ENCODE data around the gene ZNF488. TPM values are rescaled to one million over a fixed set of nuclear protein-coding genes. Genes with fewer than 3 reads are reported as not detected.

The ZNF488 gene
- total RNA-seq, 1 donor from 2014 or later, result 0.60 TPM

GRCh38 chr10:47381427-47382379 is 2.4 kb downstream of the ZNF488 start:
- ATAC-seq, result no peak

GRCh38 chr10:47381103-47381395 is 3.0 kb downstream of the ZNF488 start:
- ATAC-seq, result no peak

GRCh38 chr10:47380341-47381102 is 3.6 kb downstream of the ZNF488 start:
- ATAC-seq, result no peak

GRCh38 chr10:47379901-47380300 is 4.2 kb downstream of the ZNF488 start:
- ATAC-seq, result no peak

- no peak for ATAC-seq
These were observed 4.7 kb downstream of the ZNF488 start for GRCh38 chr10:47379445-47379785.

GRCh38 chr10:47378606-47379444 is 5.3 kb downstream of the ZNF488 start:
- no peak for ATAC-seq

- no peak for ATAC-seq
These were observed 5.9 kb downstream of the ZNF488 start for GRCh38 chr10:47378183-47378510.

- ATAC-seq, result no peak
These were observed 7.4 kb downstream of the ZNF488 start for GRCh38 chr10:47376522-47377220.

- no peak for ATAC-seq
These were observed 9.2 kb downstream of the ZNF488 start for GRCh38 chr10:47374611-47375536.

- no peak for ATAC-seq
These were observed 11.4 kb downstream of the ZNF488 start for GRCh38 chr10:47372726-47373125.

GRCh38 chr10:47371629-47372485 is 12.2 kb downstream of the ZNF488 start:
- no peak for ATAC-seq

GRCh38 chr10:47370878-47371277 is 13.2 kb downstream of the ZNF488 start:
- no peak for ATAC-seq

- ATAC-seq, result no peak
These were observed 13.9 kb downstream of the ZNF488 start for GRCh38 chr10:47370015-47370767.

GRCh38 chr10:47369251-47369894 is 14.7 kb downstream of the ZNF488 start:
- ATAC-seq, result no peak

GRCh38 chr10:47368431-47369180 is 15.5 kb downstream of the ZNF488 start:
- no peak for ATAC-seq

- no peak for ATAC-seq
These were observed 16.4 kb downstream of the ZNF488 start for GRCh38 chr10:47367646-47368045.

- no peak for ATAC-seq
These were observed 17.2 kb downstream of the ZNF488 start for GRCh38 chr10:47366731-47367460.

Data from esophagus mucosa (tissue), 1 donor.